Mesenteric fat pad (tissue), 1 donor: Measurements from ENCODE around the gene METTL23. TPM values are rescaled to one million over a fixed set of nuclear protein-coding genes. Genes with fewer than 3 reads are reported as not detected.

Experiments used
- DNase-seq: peaks from one replicate; pipeline ENCODE4 v3.0.0-alpha.2; 2020; ENCODE audit warnings: low spot score
- microRNA-seq: library from miRNA; unstranded; fragments of <30 nt; microRNA quantifications from one replicate; pipeline ENCODE4 v1.2.0, GENCODE V29; 2020; ENCODE audit warnings: borderline number of aligned reads
- total RNA-seq: library from RNA; stranded (reverse); fragmentation: NEBNext Ultra II Directional; extraction: Animal tissue kit (Norgen Biotek cat#: 25700); gene quantifications from one replicate; pipeline ENCODE4 v1.2.1, GENCODE V29; 2021
- donor health status: DM: yes; HTN: yes; CAD: no.

Gene METTL23
- total RNA-seq, 1 donor from 2014 or later = 32.2 TPM

DNA sequence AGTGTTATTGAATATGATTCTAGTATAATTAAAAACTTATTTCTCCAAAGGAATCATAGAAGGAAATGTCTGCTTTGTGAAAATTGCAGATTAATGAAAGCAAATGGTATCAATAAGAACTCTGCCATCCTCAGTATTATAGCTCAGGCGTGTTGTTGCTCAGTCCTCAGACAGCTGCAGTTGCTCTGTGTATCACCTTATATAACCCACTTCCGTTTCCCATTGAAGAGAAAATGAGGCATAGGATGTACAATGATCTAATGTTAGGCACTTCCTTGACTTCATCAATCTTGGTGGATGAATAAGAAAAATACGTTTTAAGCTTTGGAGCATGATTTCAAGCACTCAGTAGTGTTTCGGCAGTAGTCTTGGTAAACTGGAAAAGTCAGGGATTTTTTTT, 25.4 kb downstream of the METTL23 start:
- DNase-seq = no peak

DNA sequence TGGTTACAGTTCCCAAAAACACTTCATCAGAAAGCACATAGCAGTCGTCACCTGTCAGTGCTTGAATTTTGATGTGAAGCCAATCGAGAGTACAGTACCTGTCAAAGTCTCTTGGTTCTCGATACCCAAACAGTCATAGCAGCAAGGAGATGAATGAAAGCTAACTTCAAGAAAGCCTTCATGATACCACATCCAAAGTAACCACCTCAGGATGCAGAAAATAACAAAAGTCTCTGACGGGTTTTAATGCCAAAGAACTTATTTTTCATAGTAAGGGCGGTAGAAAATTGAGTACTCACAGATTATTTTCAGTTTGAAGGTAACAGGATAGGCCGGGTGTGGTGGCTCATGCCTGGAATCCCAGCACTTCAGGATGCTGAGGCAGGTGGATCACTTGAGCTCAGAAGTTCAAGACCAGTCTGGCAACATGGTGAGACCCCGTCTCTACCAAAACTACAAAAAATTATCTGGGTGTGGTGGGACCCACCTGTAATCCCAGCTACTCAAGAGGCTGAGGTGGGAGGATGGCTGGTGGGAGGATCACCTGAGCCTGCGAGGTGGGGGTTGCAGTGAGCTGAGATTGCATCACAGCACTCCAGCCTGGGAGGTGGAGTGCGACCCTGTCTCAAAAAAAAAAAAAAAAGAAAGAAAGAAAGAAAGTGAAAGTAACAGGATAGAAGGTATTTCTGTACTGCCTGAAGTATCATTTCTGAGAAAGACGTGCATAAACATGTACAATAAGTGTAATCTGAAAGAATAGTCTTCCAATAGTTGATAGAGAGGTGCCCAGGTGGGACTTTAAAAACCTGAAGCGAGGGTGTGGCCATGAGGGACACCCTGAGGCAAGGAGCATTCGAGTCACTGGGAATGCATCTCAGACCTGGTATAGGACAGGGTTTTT, 26.7 kb downstream of the METTL23 start:
- no peak for DNase-seq

DNA sequence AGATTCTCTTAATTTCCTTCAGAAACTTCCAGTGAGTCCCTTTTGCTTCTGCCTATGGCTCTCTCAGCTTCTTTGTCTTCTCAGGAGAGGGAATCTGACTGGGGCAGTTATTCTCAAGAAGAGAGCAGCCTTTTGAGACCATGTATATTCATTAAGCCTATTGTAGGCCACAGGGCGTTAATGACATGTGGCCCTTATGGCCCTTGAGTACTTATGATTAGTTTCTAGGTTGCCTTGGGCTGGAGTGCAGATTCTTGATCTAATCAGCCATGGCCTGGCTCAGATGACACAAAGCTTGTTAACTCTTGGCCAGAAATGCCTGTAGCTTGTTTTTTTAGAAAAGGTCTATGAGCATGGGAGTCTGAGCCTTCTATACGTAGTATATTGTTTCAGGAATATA, 28.6 kb downstream of the METTL23 start:
- no peak for DNase-seq

DNA sequence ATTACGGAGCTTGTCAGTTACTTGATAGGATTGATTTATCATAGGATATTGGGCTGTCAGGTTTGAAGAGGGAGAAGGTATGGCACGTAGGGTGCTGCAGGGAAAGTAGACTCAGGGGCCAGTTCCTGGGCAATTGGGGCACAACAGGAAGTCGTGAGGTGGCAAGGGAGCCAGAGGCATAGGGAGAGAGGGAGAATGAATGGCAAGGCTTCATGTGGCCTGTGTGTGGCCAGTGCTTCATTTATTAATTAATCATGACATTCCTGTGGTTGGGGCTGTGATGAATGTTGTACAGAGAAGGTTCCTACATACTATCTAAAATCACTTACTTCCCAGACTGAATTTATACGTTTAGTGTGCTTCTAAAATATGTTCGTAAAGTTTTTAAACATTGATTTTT, 30.6 kb downstream of the METTL23 start:
- no peak for DNase-seq

DNA sequence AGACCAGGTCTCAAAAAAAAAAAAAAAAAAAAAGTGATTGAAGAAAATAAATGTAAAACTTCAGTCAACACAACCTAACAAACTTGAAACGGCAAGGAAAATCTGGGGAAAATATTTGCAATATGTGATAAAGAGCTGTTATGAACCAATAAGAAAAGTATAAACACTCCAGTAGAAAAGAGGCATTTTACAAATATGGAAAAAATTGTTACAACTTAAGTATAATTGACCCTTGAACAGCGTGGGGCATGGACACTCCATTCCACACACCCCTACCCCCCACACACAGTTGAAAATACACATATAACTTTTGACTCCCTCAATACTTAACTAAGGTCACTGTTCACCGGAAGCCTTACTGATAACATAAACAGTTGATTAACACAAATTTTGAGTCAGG, 31.9 kb downstream of the METTL23 start:
- DNase-seq = no peak

DNA sequence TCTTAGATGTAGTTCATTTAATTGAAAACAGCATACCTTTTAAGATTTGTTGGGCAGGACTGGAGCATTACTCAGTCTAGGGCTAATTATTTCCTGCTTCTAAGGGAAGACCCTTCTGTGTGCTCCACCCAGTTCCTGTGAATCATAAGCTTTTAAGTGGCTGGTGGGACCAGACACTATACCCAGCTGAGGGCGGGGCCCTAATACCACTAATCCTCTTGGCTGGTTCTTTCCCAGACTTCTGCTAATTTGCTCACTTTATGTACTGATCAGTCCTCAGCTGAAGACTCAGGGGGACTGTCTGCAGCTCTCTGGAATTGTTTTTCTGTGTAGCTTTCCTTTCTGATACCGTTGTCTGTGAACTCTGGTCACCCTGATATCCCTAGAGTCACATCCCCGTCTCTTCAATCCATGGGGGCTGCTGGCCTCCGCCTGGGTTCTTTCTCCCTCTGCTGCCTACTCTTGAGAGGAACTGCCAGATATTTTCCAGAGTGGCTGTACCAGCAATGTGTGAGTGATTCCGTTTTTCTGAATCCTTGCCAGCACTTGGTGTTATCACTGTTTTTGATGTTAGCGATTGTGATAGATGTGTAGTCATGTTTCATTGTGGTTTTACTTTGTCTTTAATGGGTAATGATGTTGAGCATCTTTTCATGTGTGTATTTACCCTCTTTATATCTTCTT, 46.3 kb downstream of the METTL23 start:
- no peak for DNase-seq

DNA sequence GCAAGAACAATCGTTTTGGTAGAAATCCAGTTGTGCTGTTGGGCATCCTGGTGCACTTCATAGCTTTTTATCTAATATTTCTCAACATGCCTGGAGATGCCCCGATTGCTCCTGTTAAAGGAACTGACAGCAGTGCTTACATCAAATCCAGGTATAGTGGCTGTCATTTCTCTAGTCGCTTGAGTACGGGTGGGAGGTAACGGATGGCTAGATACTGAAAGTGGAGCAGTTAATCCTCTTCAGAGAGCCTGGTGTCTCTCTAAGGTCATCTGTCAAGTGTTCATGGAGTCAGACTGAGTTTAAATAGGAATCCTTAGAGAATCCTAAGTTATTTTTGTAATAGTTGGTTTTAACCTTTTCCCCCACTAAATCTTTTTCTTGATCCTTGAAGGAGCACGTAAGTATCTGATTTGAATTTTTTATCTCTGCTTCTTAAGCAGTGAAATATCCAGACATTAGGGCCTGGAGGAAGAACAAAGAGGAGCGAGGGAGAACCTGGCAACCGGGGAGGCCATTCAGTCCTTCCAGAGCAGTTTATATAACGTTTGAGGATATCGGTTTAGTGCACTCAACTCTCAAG, 48.5 kb downstream of the METTL23 start:
- DNase-seq = no peak

DNA sequence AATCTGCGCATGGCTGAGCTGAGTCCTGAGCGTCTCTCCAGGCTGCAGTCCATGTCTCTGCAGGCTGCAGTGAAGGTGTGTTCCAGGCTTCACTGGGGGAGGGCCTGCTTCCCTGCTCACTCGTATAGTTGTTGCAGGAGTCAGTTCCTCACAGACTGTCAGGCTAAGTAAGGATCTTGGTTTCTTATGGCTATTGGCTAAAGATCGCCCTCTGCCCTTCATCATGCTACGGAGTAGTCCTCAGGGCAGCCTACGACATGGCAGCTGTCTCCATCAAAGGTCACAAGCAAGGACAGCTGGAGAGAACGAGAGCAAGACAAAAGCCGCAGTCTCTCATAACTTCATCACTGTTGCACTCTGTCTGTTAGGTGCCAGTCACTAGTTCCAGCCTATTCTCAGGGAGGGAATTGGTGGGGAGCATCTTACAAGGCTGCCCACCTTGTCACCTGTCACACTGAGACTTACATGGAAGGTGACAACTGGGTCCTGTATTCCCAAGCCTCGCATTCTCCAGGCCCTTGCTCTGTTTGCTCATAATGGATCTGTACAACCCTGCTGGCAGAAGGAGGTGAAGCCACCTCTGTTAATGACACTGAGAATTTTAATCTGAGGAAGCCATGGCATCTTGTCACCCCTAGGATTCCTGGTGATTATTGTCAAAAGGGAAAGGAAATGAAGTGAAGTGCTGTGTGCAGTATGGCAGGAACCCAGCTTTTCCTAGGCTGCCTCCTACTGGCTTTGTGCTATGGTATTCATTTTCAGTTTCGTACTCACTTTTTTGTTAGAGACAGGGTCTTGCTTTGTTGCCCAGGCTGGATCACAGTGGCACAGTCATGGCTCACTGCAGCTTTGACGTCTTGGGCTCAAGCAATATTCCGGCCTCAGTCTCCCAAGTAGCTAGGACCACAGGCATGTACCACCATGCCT, 54.7 kb downstream of the METTL23 start:
- DNase-seq = no peak

DNA sequence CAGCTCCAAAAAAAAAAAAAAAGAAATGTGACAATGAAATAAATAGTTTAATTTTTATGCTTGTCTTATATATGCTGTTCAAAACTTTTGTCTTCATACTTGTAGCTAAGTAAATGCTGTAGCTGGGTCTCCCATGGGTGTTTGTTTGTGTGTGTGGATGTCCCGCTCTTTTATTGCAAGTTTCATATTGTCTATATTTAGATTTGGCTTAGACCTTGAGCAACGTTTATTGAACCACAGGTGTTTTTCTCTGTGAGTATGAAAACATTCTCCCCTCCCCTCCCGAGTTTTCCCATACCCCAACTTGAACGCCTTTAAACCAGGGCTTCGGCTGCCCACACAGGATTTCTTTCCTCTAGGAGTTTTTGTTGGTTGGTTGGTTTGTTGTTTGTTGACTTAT, 56.5 kb downstream of the METTL23 start:
- no peak for DNase-seq

Small RNA genes within 50 kb of the gene (microRNA-seq; reads per million reads assigned to microRNA genes)
- gene MIR636 = not detected

Other genes starting within 250 kb of the METTL23 start
- 52.7 TPM for gene RHBDF2, start 225.4 kb upstream of the METTL23 start, total RNA-seq
- gene CYGB, start 189.1 kb upstream of the METTL23 start, total RNA-seq = 55.6 TPM
- gene PRCD, start 186.8 kb upstream of the METTL23 start, total RNA-seq = 5.4 TPM
- 5.5 TPM for gene ST6GALNAC2, start 141.0 kb upstream of the METTL23 start, total RNA-seq
- gene ST6GALNAC1, start 83.1 kb upstream of the METTL23 start, total RNA-seq = 0.93 TPM
- gene MXRA7, start 15.9 kb upstream of the METTL23 start, total RNA-seq = 193 TPM
- 55.3 TPM for gene JMJD6, start 233 bp upstream of the METTL23 start, total RNA-seq
- gene SRSF2, start 10.5 kb downstream of the METTL23 start, total RNA-seq = 179 TPM
- gene MFSD11, start 11.3 kb downstream of the METTL23 start, total RNA-seq = 23.2 TPM
- gene MGAT5B, start 141.6 kb downstream of the METTL23 start, total RNA-seq = 1.1 TPM